GM12892 (cell line): ENCODE data around the gene RANBP3.

Experiments
- POLR2A ChIP-seq: IDR thresholded peaks from 2 replicates; pipeline ENCODE4 v1.6.1; 2011; ENCODE audit warnings: low read depth, low read length, control low read depth
- TAF1 ChIP-seq: IDR thresholded peaks from 2 replicates; pipeline ENCODE4 v1.6.1; 2011; ENCODE audit warnings: low read depth, mild to moderate bottlenecking, control low read depth, low read length, borderline replicate concordance

DNA sequence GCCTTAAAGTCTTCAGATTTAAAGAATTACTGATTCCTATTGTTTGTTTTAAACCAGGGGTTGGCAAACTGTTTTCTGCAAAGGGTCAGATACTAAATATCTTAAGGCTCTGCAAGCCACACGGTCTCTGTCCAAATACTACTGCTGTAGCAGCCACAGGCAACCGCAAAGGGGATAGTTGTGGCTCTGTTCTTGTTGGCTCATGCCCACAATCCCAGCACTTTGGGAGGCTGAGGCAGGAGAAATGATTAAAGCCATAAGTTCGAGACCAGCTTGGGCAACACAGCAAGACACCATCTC lies 22.4 kb downstream of the RANBP3 start:
- TF ChIP-seq POLR2A (no peak), TAF1 (no peak)
